HG03457 (cell line): ENCODE measurements around the gene KHDC4.

Experiments
- ATAC-seq: cut with Tn5 transposase; IDR thresholded peaks from one replicate; pipeline ENCODE4 v1.9.1; 2021; ENCODE audit warnings: moderate number of reproducible peaks; ENCODE audit not compliant: unreplicated experiment

The KHDC4 gene

DNA sequence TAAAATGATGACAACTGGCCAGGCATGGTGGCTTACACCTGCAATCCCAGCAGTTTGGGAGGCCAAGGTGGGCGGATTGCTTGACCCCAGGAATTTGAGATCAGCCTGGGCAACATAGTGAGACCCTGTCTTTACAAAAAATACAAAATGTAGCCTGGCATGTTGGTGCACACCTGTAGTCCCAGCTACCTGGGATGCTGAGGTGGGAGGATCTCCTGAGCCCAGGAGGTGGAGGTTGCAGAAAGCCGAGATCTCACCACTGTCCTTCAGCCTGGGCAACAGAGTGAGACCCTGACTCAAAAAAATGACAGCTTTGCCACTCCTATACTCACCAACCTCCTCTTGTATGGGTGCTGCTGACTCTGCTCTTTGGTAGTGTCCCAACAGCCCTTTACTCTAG lies 56.3 kb downstream of the KHDC4 start:
- no peak for ATAC-seq

DNA sequence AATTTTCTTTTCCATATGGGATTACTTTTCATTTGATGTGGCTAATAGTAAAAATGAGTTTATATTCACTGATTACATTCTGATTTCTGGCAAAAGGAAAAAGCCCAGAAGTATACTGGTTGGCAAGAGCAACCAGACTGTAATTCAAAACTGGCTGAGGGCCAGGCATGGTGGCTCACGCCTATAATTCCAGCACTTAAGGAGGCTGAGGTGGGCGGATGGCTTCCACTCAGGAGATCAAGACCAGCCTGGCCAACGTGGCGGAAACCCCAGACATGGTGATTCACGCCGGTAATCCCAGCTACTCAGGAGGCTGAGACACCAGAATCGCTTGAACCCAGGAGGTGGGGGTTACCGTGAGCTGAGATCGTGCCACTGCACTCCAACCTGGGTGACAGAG lies 60.4 kb downstream of the KHDC4 start:
- ATAC-seq: no peak

DNA sequence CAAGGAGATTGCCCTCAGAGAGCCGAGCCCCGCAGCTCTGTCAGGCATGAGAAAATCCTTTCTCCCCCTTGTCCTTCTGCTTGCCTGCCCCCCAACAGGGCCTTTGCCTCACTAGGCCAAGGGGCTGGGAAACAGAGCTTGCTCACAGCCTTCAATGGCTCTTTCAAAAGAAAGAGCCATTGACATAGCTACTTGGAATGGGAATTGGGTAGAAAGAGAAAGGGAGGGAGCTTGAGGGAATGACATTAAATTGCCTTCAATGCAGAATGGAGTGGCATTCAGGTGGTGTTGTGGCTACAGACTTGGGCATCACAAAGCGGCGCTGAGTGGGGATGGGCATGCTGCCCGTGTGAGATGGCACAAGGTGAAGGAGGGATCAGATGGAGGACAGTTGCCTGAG lies 61.7 kb downstream of the KHDC4 start:
- ATAC-seq: no peak

DNA sequence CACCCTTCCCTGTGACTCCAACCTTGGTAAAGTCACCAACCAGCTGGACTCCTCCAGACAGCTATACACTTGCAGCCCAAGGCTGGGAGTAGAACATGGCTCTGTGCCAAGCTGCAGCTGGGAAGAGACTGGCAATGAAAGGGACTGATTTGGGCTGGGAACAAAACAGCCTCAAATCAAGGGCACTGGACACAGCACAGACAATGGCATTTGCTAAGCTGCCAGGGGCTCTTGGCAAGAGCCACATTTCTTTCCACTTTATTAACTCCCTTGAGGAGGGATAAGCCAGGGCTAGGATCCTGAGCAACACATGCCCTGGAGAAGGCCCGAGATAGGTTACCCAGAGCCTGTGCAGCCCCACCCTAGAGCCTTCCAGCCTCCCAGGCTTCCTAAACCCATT lies 62.8 kb downstream of the KHDC4 start:
- ATAC-seq: no peak

DNA sequence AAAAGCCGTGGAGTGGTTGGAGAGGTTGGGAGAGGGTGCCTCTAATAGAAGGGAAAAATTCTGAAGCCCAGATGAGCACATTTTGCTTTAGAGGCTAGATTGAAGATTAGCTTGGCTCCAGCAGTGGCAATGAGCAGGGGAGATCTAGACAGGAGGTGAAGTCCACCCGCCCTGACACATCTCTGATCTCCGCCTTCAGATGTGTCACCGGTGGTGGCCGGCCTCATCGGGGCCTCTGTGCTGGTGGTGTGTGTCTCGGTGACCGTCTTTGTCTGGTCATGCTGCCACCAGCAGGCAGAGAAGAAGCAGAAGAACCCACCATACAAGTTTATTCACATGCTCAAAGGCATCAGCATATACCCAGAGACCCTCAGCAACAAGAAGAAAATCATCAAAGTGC lies 66.4 kb downstream of the KHDC4 start:
- no peak for ATAC-seq

DNA sequence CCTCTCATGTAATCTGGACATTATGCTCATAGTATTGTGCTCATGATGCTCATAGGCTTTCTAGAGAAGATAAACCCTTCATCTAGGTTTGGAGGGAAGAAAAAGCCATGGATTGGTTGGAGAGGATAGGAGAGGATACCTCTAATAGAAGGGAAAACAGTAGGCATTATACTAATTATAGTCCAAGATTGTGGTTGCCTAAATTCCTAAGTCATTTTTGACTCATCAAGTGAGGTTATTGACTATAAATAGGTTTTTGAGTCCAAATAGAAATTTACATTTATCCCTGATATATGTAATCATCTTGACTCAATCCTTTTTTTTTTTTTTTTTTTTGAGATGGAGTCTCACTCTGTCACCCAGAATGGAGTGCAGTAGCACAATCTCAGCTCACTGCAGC lies 69.8 kb downstream of the KHDC4 start:
- no peak for ATAC-seq
